T-helper 2 cell treated with Interferon-gamma antibody and Interleukin-4, amounts not matched to agents 5 μg/mL and 100 μg/mL, for 36 hours (primary cell): ENCODE measurements around the gene ADAMTSL3.

ENCODE experiments used
- DNase-seq: peaks from one replicate; pipeline ENCODE4 v3.0.0; 2021; ENCODE audit warnings: low spot score
- H3K27ac Mint-ChIP-seq: one replicate; pipeline ENCODE4 v1.8.0; 2021; ENCODE audit warnings: mild to moderate bottlenecking, mixed read lengths
- H3K27me3 Mint-ChIP-seq: one replicate; pipeline ENCODE4 v1.8.0; 2021; ENCODE audit warnings: low read depth, mixed read lengths
- H3K36me3 Mint-ChIP-seq: one replicate; pipeline ENCODE4 v1.8.0; 2021; ENCODE audit warnings: low read depth, mixed read lengths
- H3K4me1 Mint-ChIP-seq: one replicate; pipeline ENCODE4 v1.8.0; 2021; ENCODE audit warnings: low read depth, mixed read lengths
- H3K4me3 Mint-ChIP-seq: one replicate; pipeline ENCODE4 v1.8.0; 2022; ENCODE audit warnings: mild to moderate bottlenecking, moderate library complexity, mixed read lengths
- H3K9me3 Mint-ChIP-seq: one replicate; pipeline ENCODE4 v1.8.0; 2021; ENCODE audit warnings: mixed read lengths

ADAMTSL3 gene

GRCh38 chr15:83850501-83851245 lies 196.8 kb downstream of the ADAMTSL3 start:
- no peak for DNase-seq
- no peaks in the 10 kb centered on the region for H3K4me1 Mint-ChIP-seq
- H3K4me3 Mint-ChIP-seq, result no peak overlapping the region
- H3K36me3 Mint-ChIP-seq, result no peaks in the 10 kb centered on the region
- no peak overlapping the region for H3K27ac Mint-ChIP-seq
- H3K9me3 Mint-ChIP-seq, result no peaks in the 10 kb centered on the region
- peaks cover 4% of the 10 kb centered on the region for H3K27me3 Mint-ChIP-seq

GRCh38 chr15:83853232-83853631 lies 199.3 kb downstream of the ADAMTSL3 start:
- H3K9me3 Mint-ChIP-seq, result no peaks in the 10 kb centered on the region
- no peak overlapping the region for H3K27ac Mint-ChIP-seq
- H3K36me3 Mint-ChIP-seq, result no peaks in the 10 kb centered on the region
- peaks cover under 1% of the 10 kb centered on the region for H3K27me3 Mint-ChIP-seq
- no peak overlapping the region for H3K4me3 Mint-ChIP-seq
- DNase-seq, result no peak
- H3K4me1 Mint-ChIP-seq, result no peaks in the 10 kb centered on the region

GRCh38 chr15:83854321-83854720 lies 200.4 kb downstream of the ADAMTSL3 start:
- H3K36me3 Mint-ChIP-seq, result no peaks in the 10 kb centered on the region
- H3K27me3 Mint-ChIP-seq, result no peaks in the 10 kb centered on the region
- no peaks in the 10 kb centered on the region for H3K4me1 Mint-ChIP-seq
- no peak overlapping the region for H3K4me3 Mint-ChIP-seq
- H3K27ac Mint-ChIP-seq, result no peak overlapping the region
- H3K9me3 Mint-ChIP-seq, result no peaks in the 10 kb centered on the region
- no peak for DNase-seq

- H3K4me3 Mint-ChIP-seq, result no peak overlapping the region
- no peak overlapping the region for H3K27ac Mint-ChIP-seq
- no peaks in the 10 kb centered on the region for H3K9me3 Mint-ChIP-seq
These were observed 201.2 kb downstream of the ADAMTSL3 start for GRCh38 chr15:83854950-83855707.

GRCh38 chr15:83855956-83856355 lies 202.0 kb downstream of the ADAMTSL3 start:
- DNase-seq, result no peak
- Mint-ChIP-seq H3K36me3 (no peaks in the 10 kb centered on the region), H3K27me3 (no peaks in the 10 kb centered on the region), H3K9me3 (no peaks in the 10 kb centered on the region), H3K4me3 (no peak overlapping the region), H3K4me1 (no peaks in the 10 kb centered on the region), H3K27ac (no peak overlapping the region)

More at GRCh38 chr15:83854950-83855707, 201.2 kb downstream of the ADAMTSL3 start:
- Mint-ChIP-seq H3K4me1 (no peaks in the 10 kb centered on the region), H3K36me3 (no peaks in the 10 kb centered on the region), H3K27me3 (no peaks in the 10 kb centered on the region)
- no peak for DNase-seq

- no peaks in the 10 kb centered on the region for H3K36me3 Mint-ChIP-seq
- H3K27me3 Mint-ChIP-seq, result peaks cover 3% of the 10 kb centered on the region
- H3K4me1 Mint-ChIP-seq, result no peaks in the 10 kb centered on the region
- no peak overlapping the region for H3K27ac Mint-ChIP-seq
- H3K4me3 Mint-ChIP-seq, result no peak overlapping the region
- DNase-seq, result no peak
- no peaks in the 10 kb centered on the region for H3K9me3 Mint-ChIP-seq
These were observed 205.0 kb downstream of the ADAMTSL3 start for GRCh38 chr15:83858820-83859505.

GRCh38 chr15:83866692-83867091 lies 212.8 kb downstream of the ADAMTSL3 start:
- Mint-ChIP-seq H3K27me3 (peaks cover 19% of the 10 kb centered on the region), H3K9me3 (no peaks in the 10 kb centered on the region), H3K4me3 (no peak overlapping the region), H3K27ac (no peak overlapping the region), H3K36me3 (no peaks in the 10 kb centered on the region), H3K4me1 (peaks cover 2% of the 10 kb centered on the region)
- no peak for DNase-seq

GRCh38 chr15:83869341-83869740 lies 215.4 kb downstream of the ADAMTSL3 start:
- Mint-ChIP-seq H3K27me3 (peaks cover 21% of the 10 kb centered on the region), H3K9me3 (no peaks in the 10 kb centered on the region), H3K4me1 (peaks cover 7% of the 10 kb centered on the region), H3K36me3 (no peaks in the 10 kb centered on the region), H3K27ac (no peak overlapping the region), H3K4me3 (no peak overlapping the region)
- DNase-seq, result no peak

- no peaks in the 10 kb centered on the region for H3K9me3 Mint-ChIP-seq
- no peak for DNase-seq
- H3K36me3 Mint-ChIP-seq, result no peaks in the 10 kb centered on the region
- H3K4me3 Mint-ChIP-seq, result no peak overlapping the region
- H3K27me3 Mint-ChIP-seq, result peaks cover 21% of the 10 kb centered on the region
- no peak overlapping the region for H3K27ac Mint-ChIP-seq
- H3K4me1 Mint-ChIP-seq, result peaks cover 7% of the 10 kb centered on the region
These were observed 218.1 kb downstream of the ADAMTSL3 start for GRCh38 chr15:83871808-83872559.

GRCh38 chr15:83873966-83874365 lies 220.0 kb downstream of the ADAMTSL3 start:
- no peak overlapping the region for H3K27ac Mint-ChIP-seq
- H3K4me1 Mint-ChIP-seq, result peaks cover 7% of the 10 kb centered on the region
- H3K9me3 Mint-ChIP-seq, result no peaks in the 10 kb centered on the region
- no peaks in the 10 kb centered on the region for H3K36me3 Mint-ChIP-seq
- DNase-seq, result no peak
- no peak overlapping the region for H3K4me3 Mint-ChIP-seq
- peaks cover 20% of the 10 kb centered on the region for H3K27me3 Mint-ChIP-seq

GRCh38 chr15:83880529-83880928 lies 226.6 kb downstream of the ADAMTSL3 start:
- DNase-seq, result no peak
- Mint-ChIP-seq H3K4me3 (no peak overlapping the region), H3K4me1 (no peaks in the 10 kb centered on the region), H3K9me3 (no peaks in the 10 kb centered on the region), H3K27ac (no peak overlapping the region), H3K36me3 (no peaks in the 10 kb centered on the region), H3K27me3 (peaks cover 6% of the 10 kb centered on the region)

GRCh38 chr15:83881156-83881555 lies 227.2 kb downstream of the ADAMTSL3 start:
- Mint-ChIP-seq H3K27ac (no peak overlapping the region), H3K9me3 (no peaks in the 10 kb centered on the region), H3K4me3 (no peak overlapping the region), H3K36me3 (no peaks in the 10 kb centered on the region), H3K27me3 (peaks cover 6% of the 10 kb centered on the region), H3K4me1 (no peaks in the 10 kb centered on the region)
- DNase-seq, result no peak

- H3K36me3 Mint-ChIP-seq, result no peaks in the 10 kb centered on the region
- H3K27ac Mint-ChIP-seq, result no peak overlapping the region
- no peak overlapping the region for H3K4me3 Mint-ChIP-seq
- no peaks in the 10 kb centered on the region for H3K9me3 Mint-ChIP-seq
- H3K4me1 Mint-ChIP-seq, result peaks cover 6% of the 10 kb centered on the region
- no peak for DNase-seq
- peaks cover 4% of the 10 kb centered on the region for H3K27me3 Mint-ChIP-seq
These were observed 232.4 kb downstream of the ADAMTSL3 start for GRCh38 chr15:83886321-83886720.
